ENCODE data around the gene DAAM2.

DNA sequence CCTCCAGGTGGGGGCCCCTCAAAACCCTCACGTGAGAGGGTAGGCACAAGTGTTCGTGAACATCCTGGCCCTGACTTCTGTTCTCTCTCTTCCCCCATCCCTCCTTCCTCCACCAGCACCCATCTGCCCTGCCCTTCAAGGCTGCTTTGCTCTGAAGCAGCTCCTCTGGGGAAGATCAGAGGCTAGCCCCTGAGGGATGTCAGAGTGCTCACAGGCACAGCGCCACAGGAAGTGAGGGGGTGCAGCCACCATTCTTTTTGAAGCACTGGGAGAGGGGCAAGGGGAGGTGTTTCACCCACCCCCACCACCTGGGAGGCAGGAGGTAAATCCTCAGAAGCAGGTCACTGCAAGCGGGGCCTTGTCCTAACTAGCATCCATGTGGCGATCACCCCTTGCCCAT, 130.6 kb downstream of the DAAM2 start:
- TF ChIP-seq, protein P1, sequence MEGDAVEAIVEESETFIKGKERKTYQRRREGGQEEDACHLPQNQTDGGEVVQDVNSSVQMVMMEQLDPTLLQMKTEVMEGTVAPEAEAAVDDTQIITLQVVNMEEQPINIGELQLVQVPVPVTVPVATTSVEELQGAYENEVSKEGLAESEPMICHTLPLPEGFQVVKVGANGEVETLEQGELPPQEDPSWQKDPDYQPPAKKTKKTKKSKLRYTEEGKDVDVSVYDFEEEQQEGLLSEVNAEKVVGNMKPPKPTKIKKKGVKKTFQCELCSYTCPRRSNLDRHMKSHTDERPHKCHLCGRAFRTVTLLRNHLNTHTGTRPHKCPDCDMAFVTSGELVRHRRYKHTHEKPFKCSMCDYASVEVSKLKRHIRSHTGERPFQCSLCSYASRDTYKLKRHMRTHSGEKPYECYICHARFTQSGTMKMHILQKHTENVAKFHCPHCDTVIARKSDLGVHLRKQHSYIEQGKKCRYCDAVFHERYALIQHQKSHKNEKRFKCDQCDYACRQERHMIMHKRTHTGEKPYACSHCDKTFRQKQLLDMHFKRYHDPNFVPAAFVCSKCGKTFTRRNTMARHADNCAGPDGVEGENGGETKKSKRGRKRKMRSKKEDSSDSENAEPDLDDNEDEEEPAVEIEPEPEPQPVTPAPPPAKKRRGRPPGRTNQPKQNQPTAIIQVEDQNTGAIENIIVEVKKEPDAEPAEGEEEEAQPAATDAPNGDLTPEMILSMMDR (IDR thresholded peaks at IDR 0.05; ENCODE audit: low read depth, low read length, missing input control), result no peak
- no peak for TF ChIP-seq REST (IDR thresholded peaks at IDR 0.05)
- TF ChIP-seq MAX (IDR thresholded peaks at IDR 0.05), result no peak
- TF ChIP-seq RXRA (IDR thresholded peaks at IDR 0.05), result no peak
- TF ChIP-seq RAD21 (IDR thresholded peaks at IDR 0.05), result no peak
- no peak for TF ChIP-seq FOXA1 (IDR thresholded peaks at IDR 0.05)
- no peak for TF ChIP-seq TAF1 (conservative IDR thresholded peaks at IDR 0.05)
- TF ChIP-seq YY1 (IDR thresholded peaks at IDR 0.05), result no peak
- TF ChIP-seq SP1 (IDR thresholded peaks at IDR 0.05), result no peak
- no peak for TF ChIP-seq NR2F2 (IDR thresholded peaks at IDR 0.05)
- TF ChIP-seq ATF3 (IDR thresholded peaks at IDR 0.05), result no peak
- no peak for TF ChIP-seq HNF4G (IDR thresholded peaks at IDR 0.05)
- TF ChIP-seq ZBTB33 (IDR thresholded peaks at IDR 0.05), result no peak
- no peak for TF ChIP-seq EGR1 (IDR thresholded peaks at IDR 0.05; ENCODE audit: low read depth in 2 of 2)

All from liver (tissue), 3 donors.